ENCODE results near the gene MACROD2. TPM values are rescaled to one million over a fixed set of nuclear protein-coding genes. Genes with fewer than 3 reads are reported as not detected.

MACROD2 gene
- total and polyA plus RNA-seq, 7 donors = 0.20 to 4.8 (median 0.87) TPM

DNA sequence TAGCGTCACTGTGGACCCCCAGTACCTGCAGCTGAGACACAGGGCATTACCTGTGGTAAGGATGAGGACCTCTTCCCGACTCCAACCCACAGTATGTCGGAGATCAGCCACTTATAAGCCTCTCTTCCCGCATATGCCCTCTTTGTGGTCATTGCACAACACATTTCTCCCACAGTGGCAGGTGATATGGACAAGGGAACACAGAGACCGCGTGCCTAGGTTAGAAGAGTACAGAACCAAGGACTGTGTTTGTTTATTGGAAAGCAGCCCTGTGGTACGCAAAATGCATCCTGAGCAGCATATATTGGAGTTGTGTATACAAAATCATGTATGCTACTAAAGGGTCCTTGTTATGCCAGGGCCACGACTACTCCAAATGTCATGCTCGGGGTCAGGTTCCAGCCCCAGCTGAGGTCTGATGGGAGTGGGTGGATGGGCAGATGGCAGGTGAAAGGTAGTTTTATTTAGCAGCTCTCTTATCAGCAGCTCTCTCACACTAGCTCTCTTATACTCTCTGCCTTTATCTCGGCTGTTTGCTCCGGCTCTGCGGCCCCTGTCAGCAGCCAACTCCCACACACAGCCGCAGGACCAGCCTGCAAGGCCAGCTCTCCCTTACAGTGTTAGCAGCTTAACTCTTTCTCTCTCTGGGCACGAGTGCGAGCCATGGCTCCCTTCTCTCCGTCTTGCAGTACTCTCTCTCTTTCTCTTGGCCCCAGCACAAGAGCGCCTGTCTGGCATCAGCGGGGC lies 2009.0 kb downstream of the MACROD2 start:
- Histone ChIP-seq H3K9me3 (peaks cover under 1% of the 10 kb centered on the region), H3K4me1 (no peaks in the 10 kb centered on the region), H3K36me3 (ENCODE audit: insufficient read depth in 1 of 2, low read depth in 1 of 2) (no peaks in the 10 kb centered on the region), H3K27ac (no peak overlapping the region), H3K4me3 (no peak overlapping the region), H3K27me3 (ENCODE audit: insufficient read depth in 3 of 3, low read length in 2 of 3) (no peaks in the 10 kb centered on the region)
- WGBS, 3 donors = 90 to 94% (median 92%) methylated on average over 18 of the region's 18 CpGs
- ATAC-seq (no peak), DNase-seq (no peak)
- TF ChIP-seq, protein P1, sequence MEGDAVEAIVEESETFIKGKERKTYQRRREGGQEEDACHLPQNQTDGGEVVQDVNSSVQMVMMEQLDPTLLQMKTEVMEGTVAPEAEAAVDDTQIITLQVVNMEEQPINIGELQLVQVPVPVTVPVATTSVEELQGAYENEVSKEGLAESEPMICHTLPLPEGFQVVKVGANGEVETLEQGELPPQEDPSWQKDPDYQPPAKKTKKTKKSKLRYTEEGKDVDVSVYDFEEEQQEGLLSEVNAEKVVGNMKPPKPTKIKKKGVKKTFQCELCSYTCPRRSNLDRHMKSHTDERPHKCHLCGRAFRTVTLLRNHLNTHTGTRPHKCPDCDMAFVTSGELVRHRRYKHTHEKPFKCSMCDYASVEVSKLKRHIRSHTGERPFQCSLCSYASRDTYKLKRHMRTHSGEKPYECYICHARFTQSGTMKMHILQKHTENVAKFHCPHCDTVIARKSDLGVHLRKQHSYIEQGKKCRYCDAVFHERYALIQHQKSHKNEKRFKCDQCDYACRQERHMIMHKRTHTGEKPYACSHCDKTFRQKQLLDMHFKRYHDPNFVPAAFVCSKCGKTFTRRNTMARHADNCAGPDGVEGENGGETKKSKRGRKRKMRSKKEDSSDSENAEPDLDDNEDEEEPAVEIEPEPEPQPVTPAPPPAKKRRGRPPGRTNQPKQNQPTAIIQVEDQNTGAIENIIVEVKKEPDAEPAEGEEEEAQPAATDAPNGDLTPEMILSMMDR (IDR thresholded peaks at IDR 0.05) = no peak
- intact Hi-C loops (cut with DNase I) = no loop called here

DNA sequence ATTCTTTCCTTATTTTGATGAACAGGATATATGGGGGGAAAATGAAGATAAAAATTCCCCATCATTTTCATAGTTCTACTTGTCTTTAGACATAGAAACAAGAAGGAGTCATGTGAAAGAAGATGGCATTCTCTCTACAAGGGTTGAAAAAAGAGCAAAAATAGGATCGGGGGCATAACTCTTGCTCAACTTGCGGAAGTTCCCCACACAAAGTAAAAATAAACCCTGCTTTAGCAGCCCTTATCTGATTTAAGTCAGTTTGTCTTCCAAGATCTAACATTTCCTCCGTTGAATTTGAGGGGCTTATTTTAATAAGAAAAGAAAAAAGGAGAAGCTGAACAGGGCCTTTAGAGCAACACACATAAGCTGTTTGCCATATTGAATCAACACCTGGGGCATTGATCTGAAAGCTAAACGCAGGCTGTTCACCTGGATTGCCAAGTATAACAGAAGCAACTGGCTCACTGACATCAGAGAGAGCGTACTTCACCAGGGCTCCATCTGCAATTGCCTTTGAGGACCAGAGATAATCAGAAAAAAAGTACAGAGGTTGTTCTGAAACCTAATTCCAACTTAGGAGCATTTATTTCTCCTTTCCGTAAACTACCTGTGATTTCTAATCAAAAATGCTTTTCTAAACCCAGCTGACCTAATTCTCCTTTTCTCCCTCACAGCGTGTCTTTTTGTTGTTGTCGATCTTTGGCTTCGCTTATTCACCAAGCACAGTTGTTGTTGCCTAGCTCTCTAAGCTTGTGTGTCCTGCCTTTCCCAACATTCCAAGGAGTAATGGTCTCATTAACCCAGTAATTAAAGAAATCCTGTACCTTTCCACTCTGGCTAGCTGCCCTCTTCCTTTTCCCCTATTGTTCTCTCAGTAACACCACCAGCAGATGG lies 2010.0 kb downstream of the MACROD2 start:
- H3K4me3 ChIP-seq = no peak overlapping the region
- H3K36me3 ChIP-seq (ENCODE audit: insufficient read depth in 1 of 2, low read depth in 1 of 2) = no peaks in the 10 kb centered on the region
- TF ChIP-seq, protein P1 (IDR thresholded peaks at IDR 0.05) = no peak
- no peaks in the 10 kb centered on the region for H3K4me1 ChIP-seq
- ATAC-seq (no peak), DNase-seq (no peak)
- H3K27me3 ChIP-seq (ENCODE audit: insufficient read depth in 3 of 3, low read length in 2 of 3) = no peaks in the 10 kb centered on the region
- no peaks in the 10 kb centered on the region for H3K9me3 ChIP-seq
- intact Hi-C loops (cut with DNase I) = no loop called here
- H3K27ac ChIP-seq = no peak overlapping the region
- 68 to 75% (median 73%) methylated on average over 9 of the region's 9 CpGs for WGBS, 3 donors

DNA sequence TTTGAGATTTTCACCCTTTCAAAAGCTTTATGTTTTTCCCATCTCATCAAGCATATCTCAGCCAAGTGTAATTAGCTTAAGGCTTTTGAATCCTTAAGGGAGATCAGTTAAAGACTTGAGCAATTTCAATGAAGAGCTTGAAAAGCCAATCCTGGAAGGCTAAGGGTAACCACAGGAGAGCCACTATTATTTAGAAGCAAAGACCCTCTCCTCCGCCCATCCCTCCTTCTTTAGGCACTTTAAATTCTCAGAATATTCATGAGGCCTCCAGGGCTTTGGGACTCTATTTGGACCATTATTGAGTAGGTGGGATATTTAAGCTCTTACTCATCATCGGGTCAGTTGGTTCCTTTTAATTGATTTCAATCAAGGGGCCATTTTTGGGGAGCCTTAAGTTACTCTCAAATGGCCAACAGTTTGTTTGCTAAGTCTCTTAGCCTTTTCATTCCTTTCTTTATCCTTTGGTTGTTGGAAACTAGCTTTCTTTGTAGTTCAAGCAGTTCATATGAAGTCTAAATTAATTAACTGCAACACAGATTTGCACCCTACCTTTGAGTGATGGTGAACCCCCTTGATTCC lies 2010.7 kb downstream of the MACROD2 start:
- no peak overlapping the region for H3K27ac ChIP-seq
- no peaks in the 10 kb centered on the region for H3K9me3 ChIP-seq
- no peaks in the 10 kb centered on the region for H3K36me3 ChIP-seq (ENCODE audit: insufficient read depth in 1 of 2, low read depth in 1 of 2)
- no peak for ATAC-seq
- no peaks in the 10 kb centered on the region for H3K4me1 ChIP-seq
- DNase-seq = no peak
- TF ChIP-seq, protein P1 (IDR thresholded peaks at IDR 0.05) = no peak
- intact Hi-C loops (cut with DNase I) = no loop called here
- no peaks in the 10 kb centered on the region for H3K27me3 ChIP-seq (ENCODE audit: insufficient read depth in 3 of 3, low read length in 2 of 3)
- H3K4me3 ChIP-seq = no peak overlapping the region
- 81 to 90% (median 83%) methylated on average over 2 of the region's 2 CpGs for WGBS, 3 donors

DNA sequence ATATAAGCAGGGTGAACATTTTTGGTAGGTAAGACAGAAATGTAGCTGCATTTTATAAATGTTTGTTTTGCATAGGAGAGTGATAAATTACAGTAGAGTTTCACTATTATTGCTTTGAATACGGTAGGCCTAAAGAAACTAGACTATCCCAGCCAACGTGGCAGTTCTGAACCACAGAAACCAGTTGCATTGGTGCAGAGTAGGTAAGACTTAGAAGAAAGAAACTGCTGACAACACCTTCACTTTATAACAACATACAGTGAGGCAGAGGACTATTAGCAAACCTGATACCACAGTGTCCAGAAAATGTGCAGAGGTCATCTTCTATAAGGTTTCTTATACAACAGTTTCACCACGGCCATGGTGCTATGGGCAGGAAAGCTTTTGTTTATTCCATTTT lies 2011.8 kb downstream of the MACROD2 start:
- H3K36me3 ChIP-seq (ENCODE audit: insufficient read depth in 1 of 2, low read depth in 1 of 2) = no peaks in the 10 kb centered on the region
- H3K27ac ChIP-seq = no peak overlapping the region
- WGBS, 3 donors = 91 to 93% (median 92%) methylated on average over 3 of the region's 3 CpGs
- H3K4me1 ChIP-seq = no peaks in the 10 kb centered on the region
- TF ChIP-seq, protein P1 (IDR thresholded peaks at IDR 0.05) = no peak
- intact Hi-C loops (cut with DNase I) = no loop called here
- ATAC-seq (no peak), DNase-seq (no peak)
- no peaks in the 10 kb centered on the region for H3K27me3 ChIP-seq (ENCODE audit: insufficient read depth in 3 of 3, low read length in 2 of 3)
- H3K9me3 ChIP-seq = no peaks in the 10 kb centered on the region
- no peak overlapping the region for H3K4me3 ChIP-seq

Data from psoas muscle (tissue), 8 donors.